H9 (cell line): ENCODE data around the gene TENM3. TPM values are rescaled to one million over a fixed set of nuclear protein-coding genes. Genes with fewer than 3 reads are reported as not detected.

Experiments used
- DNase-seq: peaks from one replicate; pipeline ENCODE4 v3.0.0-alpha.2; 2017
- H2AFZ ChIP-seq: one replicate; pipeline ENCODE4 v1.6.1; 2013; ENCODE audit warnings: mild to moderate bottlenecking, low read length, control low read depth, moderate library complexity
- H2AK5ac ChIP-seq: 2 replicates; pipeline ENCODE4 v1.6.1; 2013; ENCODE audit warnings: low read length, control low read depth, mixed read lengths; ENCODE audit not compliant: insufficient read length
- H2BK120ac ChIP-seq: one replicate; pipeline ENCODE4 v1.6.1; 2013; ENCODE audit warnings: low read depth, mild to moderate bottlenecking, low read length, control low read depth, inconsistent platforms; ENCODE audit not compliant: poor library complexity, severe bottlenecking
- H2BK12ac ChIP-seq: 2 replicates; pipeline ENCODE4 v1.6.1; 2013; ENCODE audit warnings: low read length, control low read depth, mixed read lengths, low read depth; ENCODE audit not compliant: insufficient read length
- H2BK15ac ChIP-seq: 2 replicates; pipeline ENCODE4 v1.6.1; 2013; ENCODE audit warnings: low read depth, low read length, control low read depth
- H2BK20ac ChIP-seq: one replicate; pipeline ENCODE4 v1.6.1; 2013; ENCODE audit warnings: low read depth, mild to moderate bottlenecking, low read length, control low read depth, inconsistent platforms; ENCODE audit not compliant: poor library complexity, severe bottlenecking
- H2BK5ac ChIP-seq: 2 replicates; pipeline ENCODE4 v1.6.1; 2013; ENCODE audit warnings: low read length, control low read depth, mixed read lengths; ENCODE audit not compliant: insufficient read length
- H3K14ac ChIP-seq: 2 replicates; pipeline ENCODE4 v1.6.1; 2013; ENCODE audit warnings: low read length, control low read depth; ENCODE audit not compliant: insufficient read depth
- H3K18ac ChIP-seq: 2 replicates; pipeline ENCODE4 v1.6.1; 2013; ENCODE audit warnings: low read depth, mild to moderate bottlenecking, mixed read lengths, low read length, control low read depth; ENCODE audit not compliant: insufficient read length
- H3K23ac ChIP-seq: 2 replicates; pipeline ENCODE4 v1.6.1; 2013; ENCODE audit warnings: low read length, control low read depth, mixed read lengths, low read depth; ENCODE audit not compliant: insufficient read length
- H3K23me2 ChIP-seq: 2 replicates; pipeline ENCODE4 v1.6.1; 2013; ENCODE audit warnings: low read depth, mild to moderate bottlenecking, mixed read lengths, low read length, control low read depth; ENCODE audit not compliant: insufficient read length, poor library complexity, severe bottlenecking
- H3K27ac ChIP-seq: 2 replicates; pipeline ENCODE4 v1.5.1; 2013; ENCODE audit warnings: low read length, control low read depth, mixed read lengths, low read depth; ENCODE audit not compliant: insufficient read length
- H3K27me3 ChIP-seq: 2 replicates; pipeline ENCODE4 v1.6.1; 2013; ENCODE audit warnings: low read length, control low read depth, inconsistent platforms; ENCODE audit not compliant: insufficient read depth
- H3K4ac ChIP-seq: 2 replicates; pipeline ENCODE4 v1.6.1; 2013; ENCODE audit warnings: low read depth, mild to moderate bottlenecking, control low read depth, inconsistent platforms, low read length, moderate library complexity
- H3K4me1 ChIP-seq: 2 replicates; pipeline ENCODE4 v1.6.1; 2013; ENCODE audit warnings: low read length, control low read depth, inconsistent platforms; ENCODE audit not compliant: insufficient read depth
- H3K4me2 ChIP-seq: 2 replicates; pipeline ENCODE4 v1.6.1; 2013; ENCODE audit warnings: low read length, control low read depth, mixed read lengths; ENCODE audit not compliant: insufficient read length, insufficient read depth
- H3K56ac ChIP-seq: 2 replicates; pipeline ENCODE4 v1.6.1; 2013; ENCODE audit warnings: low read depth, mild to moderate bottlenecking, mixed read lengths, low read length, control low read depth; ENCODE audit not compliant: insufficient read length
- H3K79me1 ChIP-seq: 2 replicates; pipeline ENCODE4 v1.6.1; 2013; ENCODE audit warnings: low read depth, mild to moderate bottlenecking, moderate library complexity, low read length, control low read depth, inconsistent platforms; ENCODE audit not compliant: insufficient read depth, poor library complexity, severe bottlenecking
- H3K79me2 ChIP-seq: 2 replicates; pipeline ENCODE4 v1.6.1; 2013; ENCODE audit warnings: low read length, control low read depth, inconsistent platforms; ENCODE audit not compliant: insufficient read depth
- H3K9ac ChIP-seq: 2 replicates; pipeline ENCODE4 v1.6.1; 2013; ENCODE audit warnings: low read length, control low read depth, mixed read lengths; ENCODE audit not compliant: insufficient read length; ENCODE audit errors: extremely low read depth
- H3K9me3 ChIP-seq: one replicate; pipeline ENCODE4 v1.6.1; 2013; ENCODE audit warnings: low read depth, low read length, inconsistent platforms; ENCODE audit not compliant: control insufficient read depth
- H3T11ph ChIP-seq: one replicate; pipeline ENCODE4 v1.6.1; 2013; ENCODE audit warnings: mild to moderate bottlenecking, low read length, control low read depth, inconsistent platforms
- H4K20me1 ChIP-seq: one replicate; pipeline ENCODE4 v1.6.1; 2013; ENCODE audit not compliant: control insufficient read depth, insufficient read length, insufficient read depth
- H4K5ac ChIP-seq: 2 replicates; pipeline ENCODE4 v1.6.1; 2013; ENCODE audit warnings: low read depth, mild to moderate bottlenecking, mixed read lengths, low read length, control low read depth; ENCODE audit not compliant: insufficient read length
- H4K8ac ChIP-seq: replicated peaks from 2 replicates; pipeline ENCODE4 v1.6.1; 2013; ENCODE audit warnings: low read length, control low read depth, mixed read lengths, low read depth; ENCODE audit not compliant: insufficient read length
- H4K91ac ChIP-seq: 2 replicates; pipeline ENCODE4 v1.6.1; 2013; ENCODE audit warnings: low read depth, mild to moderate bottlenecking, moderate library complexity, mixed read lengths, low read length, control low read depth; ENCODE audit not compliant: insufficient read length
- H3K27ac Mint-ChIP-seq, 3 experiments: 2 replicates in 2 of 3; 3 replicates in 1 of 3; pipeline ENCODE4 v1.8.0; 2020 to 2021; ENCODE audit warnings: mixed read lengths in 3 of 3, mild to moderate bottlenecking in 1 of 3, moderate library complexity in 1 of 3
- H3K27me3 Mint-ChIP-seq: 2 replicates; pipeline ENCODE4 v1.8.0; 2021; ENCODE audit warnings: low read depth, mild to moderate bottlenecking, moderate library complexity, mixed read lengths
- H3K36me3 Mint-ChIP-seq, 3 experiments: 2 replicates in 2 of 3; 3 replicates in 1 of 3; pipeline ENCODE4 v1.8.0; 2020 to 2021; ENCODE audit warnings: low read depth in 3 of 3, mixed read lengths in 3 of 3; ENCODE audit not compliant: insufficient read depth in 1 of 3
- H3K4me1 Mint-ChIP-seq, 2 experiments: 2 replicates each; pipeline ENCODE4 v1.8.0; 2020; ENCODE audit warnings: mixed read lengths in 2 of 2
- H3K4me3 Mint-ChIP-seq, 2 experiments: 2 replicates in 1 of 2; 3 replicates in 1 of 2; pipeline ENCODE4 v1.8.0; 2020 to 2021; ENCODE audit warnings: mild to moderate bottlenecking in 2 of 2, mixed read lengths in 2 of 2, moderate library complexity in 1 of 2
- H3K9me3 Mint-ChIP-seq, 2 experiments: 2 replicates in 1 of 2; 3 replicates in 1 of 2; pipeline ENCODE4 v1.8.0; 2020; ENCODE audit warnings: mild to moderate bottlenecking in 2 of 2, mixed read lengths in 2 of 2, moderate library complexity in 1 of 2
- WGBS: extraction: QIAGEN DNeasy Blood & Tissue Kit; methylation state at CpG from one replicate; pipeline ENCODE4 v1.1.7; 2013; ENCODE audit warnings: missing lambda C conversion rate, low lambda C conversion rate, mixed read lengths; ENCODE audit not compliant: insufficient read length; ENCODE audit errors: extremely low coverage; 5-methylcytosine and 5-hydroxymethylcytosine counted together
- total RNA-seq: library from RNA; stranded (reverse); gene quantifications from 2 replicates; pipeline ENCODE4 v1.2.1, GENCODE V29; 2021
- TF ChIP-seq, protein P1 (sequence below): fragments of 200-600 bp; sonication (generic); conservative IDR thresholded peaks from 3 replicates; pipeline ENCODE4 v1.8.0; 2021; ENCODE audit warnings: antibody characterized with exemption, mild to moderate bottlenecking

TENM3 gene
- total RNA-seq, 1 experiment from 2014 or later, result 49.6 TPM

GRCh38 chr4:182451441-182451840 lies 208.2 kb downstream of the TENM3 start:
- Histone ChIP-seq H2AFZ (no peak overlapping the region), H4K8ac (no peak overlapping the region), H2AK5ac (no peak overlapping the region), H4K5ac (no peak overlapping the region), H3K9me3 (no peaks in the 10 kb centered on the region), H3K4me1 (no peaks in the 10 kb centered on the region), H3K56ac (no peak overlapping the region), H2BK5ac (no peak overlapping the region), H3K18ac (no peak overlapping the region), H2BK15ac (no peak overlapping the region), H4K91ac (no peak overlapping the region), H3T11ph (no peak overlapping the region), H3K4ac (no peak overlapping the region), H4K20me1 (no peaks in the 10 kb centered on the region), H3K23ac (no peak overlapping the region), H3K27ac (no peak overlapping the region), H2BK20ac (no peak overlapping the region), H3K9ac (no peak overlapping the region), H3K27me3 (no peaks in the 10 kb centered on the region), H3K79me2 (peaks cover 2% of the 10 kb centered on the region; the same call in 1 of the 2 replicates), H3K4me2 (no peak overlapping the region), H3K23me2 (peaks cover 6% of the 10 kb centered on the region), H2BK12ac (no peak overlapping the region), H3K14ac (no peak overlapping the region), H3K79me1 (no peaks in the 10 kb centered on the region), H2BK120ac (no peak overlapping the region)
- no peaks in the 10 kb centered on the region for H3K36me3 Mint-ChIP-seq
- TF ChIP-seq, protein P1, sequence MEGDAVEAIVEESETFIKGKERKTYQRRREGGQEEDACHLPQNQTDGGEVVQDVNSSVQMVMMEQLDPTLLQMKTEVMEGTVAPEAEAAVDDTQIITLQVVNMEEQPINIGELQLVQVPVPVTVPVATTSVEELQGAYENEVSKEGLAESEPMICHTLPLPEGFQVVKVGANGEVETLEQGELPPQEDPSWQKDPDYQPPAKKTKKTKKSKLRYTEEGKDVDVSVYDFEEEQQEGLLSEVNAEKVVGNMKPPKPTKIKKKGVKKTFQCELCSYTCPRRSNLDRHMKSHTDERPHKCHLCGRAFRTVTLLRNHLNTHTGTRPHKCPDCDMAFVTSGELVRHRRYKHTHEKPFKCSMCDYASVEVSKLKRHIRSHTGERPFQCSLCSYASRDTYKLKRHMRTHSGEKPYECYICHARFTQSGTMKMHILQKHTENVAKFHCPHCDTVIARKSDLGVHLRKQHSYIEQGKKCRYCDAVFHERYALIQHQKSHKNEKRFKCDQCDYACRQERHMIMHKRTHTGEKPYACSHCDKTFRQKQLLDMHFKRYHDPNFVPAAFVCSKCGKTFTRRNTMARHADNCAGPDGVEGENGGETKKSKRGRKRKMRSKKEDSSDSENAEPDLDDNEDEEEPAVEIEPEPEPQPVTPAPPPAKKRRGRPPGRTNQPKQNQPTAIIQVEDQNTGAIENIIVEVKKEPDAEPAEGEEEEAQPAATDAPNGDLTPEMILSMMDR, result no peak
- H3K4me3 Mint-ChIP-seq, result peak overlapping the region in 1 of 2 experiments; percentile 98; a peak in 4 of 5 replicates
- WGBS, result no CpG with 5 or more reads among the region's 4 CpGs
- DNase-seq, result no peak
- H3K27ac Mint-ChIP-seq, result no peak overlapping the region
- peaks cover 16% of the 10 kb centered on the region for H3K27me3 Mint-ChIP-seq
- peaks cover 49 to 65% of the 10 kb centered on the region in 2 experiments for H3K4me1 Mint-ChIP-seq
- no peaks in the 10 kb centered on the region; a peak in 1 of 5 replicates for H3K9me3 Mint-ChIP-seq
